H1 (cell line): ENCODE results near the gene LRRN1. TPM values are rescaled to one million over a fixed set of nuclear protein-coding genes. Genes with fewer than 3 reads are reported as not detected.

Experiments
- CTCF ChIA-PET: fragments of 300-600 bp; sonication (Branson Sonifier 250); formaldehyde crosslinking; loops from one replicate; lab custom pipeline; 2021; ENCODE audit not compliant: partially characterized antibody; lab: Charles Lee
- POLR2A ChIA-PET: fragments of 300-600 bp; sonication (Branson Sonifier 250); formaldehyde crosslinking; loops from one replicate; lab custom pipeline; 2021; ENCODE audit warnings: inconsistent platforms; ENCODE audit not compliant: partially characterized antibody; lab: Charles Lee
- DNase-seq, 2 experiments: peaks; one replicate each; pipeline versions ENCODE4 v3.0.0 to v3.0.0-alpha.2; 2010 to 2022; ENCODE audit warnings: low spot score in 2 of 2, low read depth in 1 of 2, mixed read lengths in 1 of 2
- FAIRE-seq: peaks from 2 replicates; lab custom pipeline; 2011; peaks lifted over from hg19 to GRCh38; lab: Jason Lieb, UNC
- H2AFZ ChIP-seq: 2 replicates; pipeline ENCODE4 v1.8.1; 2012; ENCODE audit warnings: low read length, inconsistent platforms
- H2AK5ac ChIP-seq: 2 replicates; pipeline ENCODE4 v1.6.1; 2013; ENCODE audit warnings: low read depth, low read length
- H2BK120ac ChIP-seq: replicated peaks from 2 replicates; pipeline ENCODE3; 2013; ENCODE audit warnings: low read depth, low read length, inconsistent platforms
- H2BK12ac ChIP-seq: 2 replicates; pipeline ENCODE4 v1.6.1; 2013; ENCODE audit warnings: low read depth, low read length
- H2BK15ac ChIP-seq: 2 replicates; pipeline ENCODE4 v1.6.1; 2013; ENCODE audit warnings: low read length
- H2BK20ac ChIP-seq: 2 replicates; pipeline ENCODE4 v1.6.1; 2013; ENCODE audit warnings: low read length
- H2BK5ac ChIP-seq: 2 replicates; pipeline ENCODE4 v1.6.1; 2013; ENCODE audit warnings: low read depth, low read length
- H3K14ac ChIP-seq: 2 replicates; pipeline ENCODE4 v1.6.1; 2013; ENCODE audit warnings: inconsistent platforms; ENCODE audit not compliant: insufficient read length
- H3K18ac ChIP-seq: 2 replicates; pipeline ENCODE4 v1.6.1; 2013; ENCODE audit warnings: low read length; ENCODE audit errors: extremely low read depth
- H3K23ac ChIP-seq: 2 replicates; pipeline ENCODE4 v1.6.1; 2013; ENCODE audit warnings: inconsistent platforms; ENCODE audit not compliant: insufficient read length
- H3K23me2 ChIP-seq: 2 replicates; pipeline ENCODE4 v1.6.1; 2013; ENCODE audit warnings: low read depth, low read length
- H3K27ac ChIP-seq: 2 replicates; pipeline ENCODE4 v1.6.1; 2011; ENCODE audit warnings: low read depth, low read length, inconsistent platforms
- H3K27me3 ChIP-seq, 4 experiments: replicated peaks in 1 of 4; 1 replicate in 1 of 4; 2 replicates in 3 of 4; pipeline versions ENCODE4 v1.6.1 to v1.8.1; 2011 to 2013; ENCODE audit warnings: low read length in 3 of 4, mild to moderate bottlenecking in 3 of 4, inconsistent platforms in 2 of 4, mixed read lengths in 2 of 4, moderate library complexity in 1 of 4; ENCODE audit not compliant: control insufficient read depth in 3 of 4, insufficient read depth in 3 of 4; ENCODE audit errors: extremely low read depth in 1 of 4
- H3K36me3 ChIP-seq, 4 experiments: 2 replicates each; pipeline versions ENCODE4 v1.6.1 to v1.8.1; 2011 to 2013; ENCODE audit warnings: mild to moderate bottlenecking in 4 of 4, low read length in 3 of 4, moderate library complexity in 2 of 4, control low read depth in 1 of 4, inconsistent platforms in 1 of 4; ENCODE audit not compliant: insufficient read depth in 4 of 4, control insufficient read depth in 2 of 4
- H3K4ac ChIP-seq: replicated peaks from 2 replicates; pipeline ENCODE3; 2013; ENCODE audit warnings: low read length, low read depth, mixed read lengths, inconsistent platforms; ENCODE audit not compliant: insufficient read length
- H3K4me1 ChIP-seq, 4 experiments: replicated peaks in 1 of 4; 1 replicate in 1 of 4; 2 replicates in 3 of 4; pipeline versions ENCODE4 v1.6.1 to v1.8.1; 2011 to 2013; ENCODE audit warnings: low read length in 3 of 4, inconsistent platforms in 2 of 4, mixed read lengths in 1 of 4; ENCODE audit not compliant: insufficient read depth in 4 of 4, control insufficient read depth in 3 of 4
- H3K4me2 ChIP-seq, 2 experiments: 2 replicates each; pipeline versions ENCODE4 v1.6.1 to v1.8.1; 2011 to 2013; ENCODE audit warnings: low read depth in 2 of 2, low read length in 2 of 2, control low read depth in 1 of 2, inconsistent platforms in 1 of 2, mild to moderate bottlenecking in 1 of 2; ENCODE audit not compliant: insufficient read depth in 1 of 2
- H3K4me3 ChIP-seq, 4 experiments: fragments of 200-600, 300-600 bp in 1 of 4; sonication (generic), shearing (Covaris generic), sonication (Bioruptor Twin) in 1 of 4; 2 replicates each; pipeline versions ENCODE4 v1.5.1 to v1.8.1; 2011 to 2016; ENCODE audit warnings: low read length in 4 of 4, low read depth in 3 of 4, control low read depth in 2 of 4, inconsistent platforms in 2 of 4, mild to moderate bottlenecking in 2 of 4, mixed read lengths in 1 of 4, moderate library complexity in 1 of 4; ENCODE audit not compliant: insufficient read depth in 2 of 4; ENCODE audit errors: extremely low read depth in 1 of 4
- H3K56ac ChIP-seq: replicated peaks from 2 replicates; pipeline ENCODE3; 2013; ENCODE audit warnings: low read depth, mild to moderate bottlenecking, mixed read lengths, low read length, inconsistent platforms; ENCODE audit not compliant: insufficient read length
- H3K79me1 ChIP-seq: 2 replicates; pipeline ENCODE4 v1.6.1; 2013; ENCODE audit warnings: low read depth, low read length, control low read depth
- H3K79me2 ChIP-seq, 2 experiments: 2 replicates each; pipeline versions ENCODE4 v1.6.1 to v1.8.1; 2012 to 2013; ENCODE audit warnings: low read length in 2 of 2, mild to moderate bottlenecking in 2 of 2, inconsistent platforms in 1 of 2; ENCODE audit not compliant: insufficient read depth in 2 of 2, control insufficient read depth in 1 of 2
- H3K9ac ChIP-seq, 4 experiments: replicated peaks in 1 of 4; 1 replicate in 1 of 4; 2 replicates in 3 of 4; pipeline versions ENCODE4 v1.6.1 to v1.8.1; 2011 to 2013; ENCODE audit warnings: low read depth in 3 of 4, low read length in 3 of 4, control low read depth in 2 of 4, mild to moderate bottlenecking in 2 of 4, moderate library complexity in 2 of 4, inconsistent platforms in 1 of 4; ENCODE audit errors: extremely low read depth in 1 of 4
- H3K9me3 ChIP-seq, 2 experiments: 2 replicates each; pipeline versions ENCODE4 v1.6.1 to v1.8.1; 2012 to 2013; ENCODE audit warnings: mild to moderate bottlenecking in 2 of 2, moderate library complexity in 2 of 2, control low read depth in 1 of 2, inconsistent platforms in 1 of 2, low read depth in 1 of 2, low read length in 1 of 2, mixed read lengths in 1 of 2; ENCODE audit not compliant: insufficient read depth in 2 of 2
- H4K20me1 ChIP-seq, 2 experiments: replicated peaks in 1 of 2; 2 replicates each; pipeline versions ENCODE3 to v1.8.1; 2011 to 2013; ENCODE audit warnings: inconsistent platforms in 2 of 2, low read length in 2 of 2, mild to moderate bottlenecking in 1 of 2; ENCODE audit not compliant: insufficient read depth in 2 of 2, control insufficient read depth in 1 of 2
- H4K5ac ChIP-seq: 2 replicates; pipeline ENCODE4 v1.6.1; 2013; ENCODE audit warnings: low read length, low read depth, mixed read lengths, inconsistent platforms; ENCODE audit not compliant: insufficient read length
- H4K8ac ChIP-seq: 2 replicates; pipeline ENCODE4 v1.8.0; 2013; ENCODE audit warnings: mild to moderate bottlenecking, moderate library complexity, low read length, inconsistent platforms; ENCODE audit not compliant: insufficient read depth; ENCODE audit errors: extremely low read depth
- H4K91ac ChIP-seq: replicated peaks from 2 replicates; pipeline ENCODE3; 2013; ENCODE audit warnings: low read length, mixed read lengths, inconsistent platforms; ENCODE audit not compliant: insufficient read length
- ATF2 ChIP-seq: IDR thresholded peaks from 2 replicates; pipeline ENCODE4 v1.6.1; 2012; ENCODE audit warnings: low read length, inconsistent platforms
- ATF3 ChIP-seq: IDR thresholded peaks from 2 replicates; pipeline ENCODE4 v1.6.1; 2011; ENCODE audit warnings: low read depth, mild to moderate bottlenecking, low read length; ENCODE audit not compliant: insufficient read depth
- CEBPB ChIP-seq: IDR thresholded peaks from 2 replicates; pipeline ENCODE4 v1.6.1; 2012; ENCODE audit warnings: low read depth, low read length
- CREB1 ChIP-seq: IDR thresholded peaks from 2 replicates; pipeline ENCODE4 v1.6.1; 2012; ENCODE audit warnings: inconsistent platforms
- EGR1 ChIP-seq: IDR thresholded peaks from 2 replicates; pipeline ENCODE4 v1.6.1; 2011; ENCODE audit warnings: low read depth, low read length, borderline replicate concordance
- EP300 ChIP-seq, 2 experiments: IDR thresholded peaks; 1 replicate in 1 of 2; 2 replicates in 1 of 2; pipeline ENCODE4 v1.6.1; 2011 to 2012; ENCODE audit warnings: low read depth in 2 of 2, low read length in 2 of 2, mild to moderate bottlenecking in 2 of 2, borderline replicate concordance in 1 of 2, inconsistent platforms in 1 of 2, moderate library complexity in 1 of 2
- KDM5A ChIP-seq: fragments of 200-600 bp; IDR thresholded peaks from 2 replicates; pipeline ENCODE4 v1.7.1; 2012; ENCODE audit warnings: mild to moderate bottlenecking, low read length, inconsistent platforms, mixed read lengths
- NRF1 ChIP-seq: IDR thresholded peaks from 2 replicates; pipeline ENCODE4 v1.6.1; 2011; ENCODE audit warnings: mild to moderate bottlenecking, low read depth, low read length, improper control_type of control experiment
- POLR2A ChIP-seq, 2 experiments: IDR thresholded peaks; 1 replicate in 1 of 2; 2 replicates in 1 of 2; pipeline ENCODE4 v1.6.1; 2011; ENCODE audit warnings: low read depth in 2 of 2, low read length in 2 of 2, mild to moderate bottlenecking in 2 of 2; ENCODE audit errors: control extremely low read depth in 1 of 2
- RNF2 ChIP-seq: fragments of 200-900, 300-1000 bp; sonication (generic); IDR thresholded peaks from 2 replicates; pipeline ENCODE4 v1.7.1; 2016; ENCODE audit warnings: borderline replicate concordance, low read depth, mild to moderate bottlenecking, antibody characterized with exemption, low read length; ENCODE audit not compliant: poor library complexity, severe bottlenecking; ENCODE audit errors: missing control alignments
- SAP30 ChIP-seq: fragments of 300-600 bp; sonication (generic); IDR thresholded peaks from 2 replicates; pipeline ENCODE4 v1.7.1; 2012; ENCODE audit warnings: low read length, moderate library complexity, mild to moderate bottlenecking, inconsistent platforms; ENCODE audit not compliant: insufficient read depth, insufficient replicate concordance
- TEAD4 ChIP-seq: IDR thresholded peaks from 2 replicates; pipeline ENCODE4 v1.6.1; 2012; ENCODE audit warnings: low read depth, low read length, inconsistent platforms, mixed read lengths
- ZNF274 ChIP-seq: IDR thresholded peaks from 2 replicates; pipeline ENCODE4 v1.7.0; 2012; ENCODE audit warnings: low read length, borderline replicate concordance; ENCODE audit errors: extremely low read depth
- WGBS, 2 experiments: shearing (Covaris generic) in 1 of 2; methylation state at CpG; one replicate each; pipeline versions ENCODE4 v1.1.6 to v1.1.7; 2013 to 2015; ENCODE audit warnings: low lambda C conversion rate in 2 of 2, mixed read lengths in 2 of 2, inconsistent platforms in 1 of 2, low coverage in 1 of 2, missing lambda C conversion rate in 1 of 2; ENCODE audit not compliant: insufficient replicate concordance in 2 of 2, insufficient coverage in 1 of 2, insufficient read length in 1 of 2; ENCODE audit errors: extremely low coverage in 1 of 2, missing lambda C conversion rate in 1 of 2; 5-methylcytosine and 5-hydroxymethylcytosine counted together
- polyA plus RNA-seq, 7 experiments: library from polyadenylated mRNA; depleted of rRNA in 3 of 7; stranded (reverse) in 5 of 7; unstranded in 2 of 7; fragments of >200 nt in 5 of 7; fragments of 200-250 nt in 2 of 7; gene quantifications; 1 replicate in 5 of 7; 2 replicates in 1 of 7; 4 replicates in 1 of 7; pipeline versions ENCODE4 v1.2.1 to v1.2.3, GENCODE V29; 2011 to 2013; ENCODE audit warnings: missing spikeins in 2 of 7, mixed read lengths in 2 of 7
- total RNA-seq: library from RNA; stranded (reverse); fragmentation: NEBNext Ultra II Directional; extraction: Animal tissue kit (Norgen Biotek cat#: 25700); gene quantifications from 2 replicates; pipeline ENCODE4 v1.2.1, GENCODE V29; 2021

Gene LRRN1
- total and polyA plus RNA-seq, 2 of the 8 experiments (the other 6 are each of a cell fraction or from before 2014, with no cell fraction given), result 159 to 199 TPM

DNA sequence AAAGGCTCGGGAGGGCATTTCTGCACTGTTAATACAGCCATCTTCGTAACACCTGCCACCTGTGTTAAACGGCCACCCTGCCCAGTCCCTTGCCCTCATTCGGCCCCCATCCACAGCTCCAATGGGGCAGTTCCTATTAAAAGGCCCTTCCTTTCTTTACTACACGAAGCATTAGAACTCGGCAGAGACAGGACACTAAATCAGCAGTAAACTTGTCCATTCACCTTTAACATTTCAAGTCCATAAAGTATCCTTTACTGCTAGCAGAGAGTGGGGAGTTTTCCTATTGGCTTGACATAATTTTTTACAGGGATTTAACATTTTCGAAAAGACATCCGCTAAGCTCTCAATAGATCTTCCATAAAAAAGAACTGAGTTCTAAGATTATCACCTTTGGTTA, 76.3 kb downstream of the LRRN1 start:
- no peak overlapping the region for H2BK5ac ChIP-seq
- H3K27me3 ChIP-seq, result no peaks in the 10 kb centered on the region; a peak in 1 of 7 replicates
- POLR2A ChIA-PET, result no interaction called here
- no peak overlapping the region for H2AFZ ChIP-seq
- H3K27ac ChIP-seq, result no peak overlapping the region
- H3K4me1 ChIP-seq, result no peaks in the 10 kb centered on the region
- WGBS, 2 experiments, result 79% methylated on average over 8 of the region's 8 CpGs; no CpG with 5 or more reads in 1 of the 2 experiments
- no peak overlapping the region for H4K8ac ChIP-seq
- H3K56ac ChIP-seq, result no peak overlapping the region
- no peaks in the 10 kb centered on the region for H4K20me1 ChIP-seq
- H4K5ac ChIP-seq, result no peak overlapping the region
- H3K4me3 ChIP-seq, result no peak overlapping the region
- no peaks in the 10 kb centered on the region for H3K9me3 ChIP-seq
- no peak overlapping the region for H2AK5ac ChIP-seq
- no peaks in the 10 kb centered on the region for H3K36me3 ChIP-seq
- CTCF ChIA-PET, result no interaction called here
- no peak overlapping the region for H2BK120ac ChIP-seq
- H3K79me1 ChIP-seq, result no peaks in the 10 kb centered on the region
- DNase-seq, result no peak
- no peaks in the 10 kb centered on the region for H3K23me2 ChIP-seq
- H3K9ac ChIP-seq, result no peak overlapping the region
- TF ChIP-seq ZNF274 (no peak), TEAD4 (no peak), NRF1 (no peak), EGR1 (no peak), POLR2A (IDR thresholded peaks at IDR 0.05; ENCODE audit: control extremely low read depth in 1 of 2, low read depth in 2 of 2, low read length in 2 of 2) (no peak), ATF3 (no peak), RNF2 (no peak), ATF2 (no peak), KDM5A (no peak), SAP30 (no peak), CREB1 (no peak), CEBPB (no peak), EP300 (IDR thresholded peaks at IDR 0.05; ENCODE audit: borderline replicate concordance in 1 of 2, low read depth in 2 of 2, low read length in 2 of 2) (no peak)
- no peak for FAIRE-seq
- no peak overlapping the region for H4K91ac ChIP-seq
- H2BK20ac ChIP-seq, result no peak overlapping the region
- no peak overlapping the region for H3K14ac ChIP-seq
- no peak overlapping the region for H2BK15ac ChIP-seq
- H2BK12ac ChIP-seq, result no peak overlapping the region
- H3K4ac ChIP-seq, result no peak overlapping the region
- no peak overlapping the region for H3K18ac ChIP-seq
- no peak overlapping the region for H3K23ac ChIP-seq
- no peaks in the 10 kb centered on the region for H3K79me2 ChIP-seq
- no peak overlapping the region for H3K4me2 ChIP-seq
